Activated B cell treated with CpG ODN at 0.5 μM for 24 hours (primary cell): ENCODE data around the gene BTBD9. TPM values are rescaled to one million over a fixed set of nuclear protein-coding genes. Genes with fewer than 3 reads are reported as not detected.
"Not testable (repeated sequence)": the region's sequence is repeated elsewhere in the genome, so short reads cannot be mapped to it uniquely, and the experiment has no call there.

Source experiments
- ATAC-seq: fragments of 200-7000 bp; cut with Tn5 transposase; one replicate; pipeline ENCODE4 v1.10.0; 2021; ENCODE audit warnings: low read depth, mild to moderate bottlenecking, moderate library complexity
- CTCF ChIA-PET: fragments of 350-600 bp; sonication (Branson Sonifier 250); formaldehyde crosslinking; loops from one replicate; lab custom pipeline; 2021; ENCODE audit warnings: antibody characterized with exemption; lab: Charles Lee
- POLR2A ChIA-PET: fragments of 350-600 bp; sonication (Branson Sonifier 250); formaldehyde crosslinking; loops from one replicate; lab custom pipeline; 2021; ENCODE audit warnings: antibody characterized with exemption; lab: Charles Lee
- DNase-seq: peaks from one replicate; pipeline ENCODE4 v3.0.0; 2022
- H3K27ac Mint-ChIP-seq: one replicate; pipeline ENCODE4 v1.8.0; 2020; ENCODE audit warnings: mixed read lengths
- H3K27me3 Mint-ChIP-seq: one replicate; pipeline ENCODE4 v1.8.0; 2021; ENCODE audit warnings: mixed read lengths
- H3K36me3 Mint-ChIP-seq: one replicate; pipeline ENCODE4 v1.8.0; 2021; ENCODE audit warnings: low read depth, mixed read lengths
- H3K4me1 Mint-ChIP-seq: one replicate; pipeline ENCODE4 v1.8.0; 2021; ENCODE audit warnings: mixed read lengths
- H3K4me3 Mint-ChIP-seq: one replicate; pipeline ENCODE4 v1.8.0; 2020; ENCODE audit warnings: mild to moderate bottlenecking, mixed read lengths
- H3K9me3 Mint-ChIP-seq: one replicate; pipeline ENCODE4 v1.8.0; 2020; ENCODE audit warnings: mixed read lengths
- intact Hi-C: fragments of 100-400 bp; cut with micrococcal nuclease; formaldehyde crosslinking; loops from one replicate; pipeline ENCODE4 v1.15.1; 2024
- total RNA-seq: library from RNA; stranded (reverse); gene quantifications from 2 replicates; pipeline ENCODE4 v1.2.3, GENCODE V29; 2022
- TF ChIP-seq, protein P1 (sequence below): fragments of 200-600 bp; IDR thresholded peaks from one replicate; pipeline ENCODE4 v1.8.0; 2022; ENCODE audit warnings: antibody characterized with exemption, mild to moderate bottlenecking

BTBD9 gene
- total RNA-seq, 1 donor from 2014 or later = 25.7 TPM

DNA sequence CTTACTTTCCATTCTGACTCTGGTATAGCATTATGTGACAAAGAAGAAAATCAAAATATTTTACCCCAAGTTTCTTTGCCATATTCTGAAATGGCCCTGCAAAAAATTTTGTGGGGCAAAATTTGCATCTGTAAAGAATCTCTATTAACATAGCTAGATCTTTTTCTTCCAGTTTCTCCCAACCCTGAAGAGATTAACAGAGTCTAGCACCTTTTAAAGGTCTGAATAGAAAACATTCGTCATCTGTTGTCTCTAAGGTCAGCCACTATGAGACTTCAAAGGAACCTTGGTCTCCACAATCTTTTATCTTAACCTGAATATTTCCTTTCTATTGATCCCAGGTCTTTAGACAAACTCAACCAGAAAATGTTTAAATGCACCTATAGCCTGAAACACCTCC lies 205.7 kb downstream of the BTBD9 start:
- ChIA-PET CTCF (no interaction called here), POLR2A (no interaction called here)
- intact Hi-C loops = loop anchor here (5.0 kb wide), 1 partner anchor 118 kb away; no protein-coding TSS in a partner anchor
- no peak overlapping the region for H3K4me3 Mint-ChIP-seq
- TF ChIP-seq, protein P1, sequence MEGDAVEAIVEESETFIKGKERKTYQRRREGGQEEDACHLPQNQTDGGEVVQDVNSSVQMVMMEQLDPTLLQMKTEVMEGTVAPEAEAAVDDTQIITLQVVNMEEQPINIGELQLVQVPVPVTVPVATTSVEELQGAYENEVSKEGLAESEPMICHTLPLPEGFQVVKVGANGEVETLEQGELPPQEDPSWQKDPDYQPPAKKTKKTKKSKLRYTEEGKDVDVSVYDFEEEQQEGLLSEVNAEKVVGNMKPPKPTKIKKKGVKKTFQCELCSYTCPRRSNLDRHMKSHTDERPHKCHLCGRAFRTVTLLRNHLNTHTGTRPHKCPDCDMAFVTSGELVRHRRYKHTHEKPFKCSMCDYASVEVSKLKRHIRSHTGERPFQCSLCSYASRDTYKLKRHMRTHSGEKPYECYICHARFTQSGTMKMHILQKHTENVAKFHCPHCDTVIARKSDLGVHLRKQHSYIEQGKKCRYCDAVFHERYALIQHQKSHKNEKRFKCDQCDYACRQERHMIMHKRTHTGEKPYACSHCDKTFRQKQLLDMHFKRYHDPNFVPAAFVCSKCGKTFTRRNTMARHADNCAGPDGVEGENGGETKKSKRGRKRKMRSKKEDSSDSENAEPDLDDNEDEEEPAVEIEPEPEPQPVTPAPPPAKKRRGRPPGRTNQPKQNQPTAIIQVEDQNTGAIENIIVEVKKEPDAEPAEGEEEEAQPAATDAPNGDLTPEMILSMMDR = no peak
- DNase-seq = no peak
- H3K27ac Mint-ChIP-seq = no peak overlapping the region
- H3K36me3 Mint-ChIP-seq = peaks cover 15% of the 10 kb centered on the region
- H3K9me3 Mint-ChIP-seq = peaks cover 8% of the 10 kb centered on the region
- H3K27me3 Mint-ChIP-seq = no peaks in the 10 kb centered on the region
- H3K4me1 Mint-ChIP-seq = peaks cover 44% of the 10 kb centered on the region
- no peak for ATAC-seq

GRCh38 chr6:38432479-38432878 lies 207.2 kb downstream of the BTBD9 start:
- Mint-ChIP-seq H3K4me3 (no peak overlapping the region), H3K27me3 (no peaks in the 10 kb centered on the region), H3K27ac (no peak overlapping the region), H3K4me1 (peaks cover 52% of the 10 kb centered on the region), H3K36me3 (peaks cover 15% of the 10 kb centered on the region), H3K9me3 (peaks cover 8% of the 10 kb centered on the region)
- intact Hi-C loops = loop anchor here (5.0 kb wide), 1 partner anchor 120 kb away; no protein-coding TSS in a partner anchor
- ChIA-PET POLR2A (no interaction called here), CTCF (no interaction called here)
- TF ChIP-seq, protein P1 = no peak
- ATAC-seq (no peak), DNase-seq (no peak)

- intact Hi-C loops = loop anchor here (5.0 kb wide), 1 partner anchor 120 kb away; no protein-coding TSS in a partner anchor
- peaks cover 15% of the 10 kb centered on the region for H3K36me3 Mint-ChIP-seq
- peaks cover 8% of the 10 kb centered on the region for H3K9me3 Mint-ChIP-seq
- ChIA-PET POLR2A (no interaction called here), CTCF (no interaction called here)
- TF ChIP-seq, protein P1 = no peak
- peaks cover 53% of the 10 kb centered on the region for H3K4me1 Mint-ChIP-seq
- ATAC-seq = no peak
- no peaks in the 10 kb centered on the region for H3K27me3 Mint-ChIP-seq
- no peak overlapping the region for H3K27ac Mint-ChIP-seq
- DNase-seq = no peak
- H3K4me3 Mint-ChIP-seq = no peak overlapping the region
These were observed 207.7 kb downstream of the BTBD9 start for GRCh38 chr6:38432079-38432478.

DNA sequence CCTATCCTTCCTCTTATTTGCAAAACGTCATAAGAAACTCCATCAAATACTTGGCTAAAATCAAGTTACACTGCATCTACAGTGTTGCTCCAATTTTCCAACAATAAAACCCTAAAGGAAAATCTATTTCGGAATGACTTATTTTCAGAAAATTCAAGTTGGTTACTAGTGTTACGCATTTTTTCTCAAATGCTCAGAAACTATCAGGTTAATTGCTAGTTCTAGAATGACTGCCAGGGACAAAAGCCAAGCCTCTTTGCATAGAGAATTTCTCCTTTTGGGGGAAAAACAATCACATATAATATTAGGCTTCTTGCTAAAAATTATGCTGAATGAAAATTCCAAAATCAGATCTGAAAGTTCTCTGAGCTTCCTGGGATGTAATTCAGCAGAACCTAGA lies 210.2 kb downstream of the BTBD9 start:
- TF ChIP-seq, protein P1 = no peak
- peaks cover 51% of the 10 kb centered on the region for H3K4me1 Mint-ChIP-seq
- no peaks in the 10 kb centered on the region for H3K27me3 Mint-ChIP-seq
- peak overlapping the region; percentile 32 for H3K27ac Mint-ChIP-seq
- no peak overlapping the region for H3K4me3 Mint-ChIP-seq
- POLR2A ChIA-PET = interaction anchor here (0.6 kb wide), 1 partner anchor 732 kb away, joined by 9 read pairs; the partner anchor contains the start of gene MDGA1
- intact Hi-C loops = no loop called here
- ATAC-seq (no peak), DNase-seq (no peak)
- H3K36me3 Mint-ChIP-seq = peaks cover 13% of the 10 kb centered on the region
- peaks cover 8% of the 10 kb centered on the region for H3K9me3 Mint-ChIP-seq
- CTCF ChIA-PET = no interaction called here

DNA sequence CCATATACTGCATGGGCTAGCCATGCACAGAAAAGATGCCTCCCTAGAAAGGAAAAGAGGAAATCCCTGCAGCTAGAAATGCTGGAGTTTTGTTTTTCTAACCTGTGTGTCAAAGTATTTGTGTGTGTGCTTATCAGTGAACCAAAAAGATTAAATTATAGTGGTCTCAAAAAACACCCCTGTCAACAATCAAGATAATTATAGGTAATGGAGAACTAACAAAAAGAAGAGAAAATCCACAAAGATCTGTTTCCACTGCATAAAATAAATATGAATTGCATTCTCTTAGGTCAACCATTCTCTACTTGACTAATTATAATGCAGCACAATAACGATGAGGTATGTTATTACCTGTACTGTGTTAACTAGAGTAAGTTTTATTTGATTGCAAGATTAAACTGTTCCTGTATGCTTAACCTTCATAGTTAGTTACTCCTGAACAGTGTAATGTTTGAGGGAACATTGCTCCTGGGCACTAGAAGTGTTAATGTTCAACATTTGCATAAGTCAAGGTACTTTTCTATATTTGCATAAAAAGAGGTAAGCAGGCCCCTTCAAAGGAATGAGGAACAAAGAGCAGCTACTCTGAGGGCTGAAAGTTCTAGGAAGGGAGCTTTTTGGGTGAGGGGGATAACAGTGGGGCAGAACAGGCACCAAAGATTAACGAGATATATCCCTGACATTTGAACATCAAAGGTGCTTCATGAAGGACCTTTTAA lies 212.1 kb downstream of the BTBD9 start:
- POLR2A ChIA-PET = no interaction called here
- CTCF ChIA-PET = no interaction called here
- peak; percentile 87 for ATAC-seq

GRCh38 chr6:38425788-38426488 lies 213.8 kb downstream of the BTBD9 start:
- H3K36me3 Mint-ChIP-seq, H3K27me3 Mint-ChIP-seq, DNase-seq, CTCF ChIA-PET, H3K27ac Mint-ChIP-seq, ATAC-seq, H3K4me3 Mint-ChIP-seq, intact Hi-C loops, H3K9me3 Mint-ChIP-seq: not testable (repeated sequence)
- peaks cover 34% of the 10 kb centered on the region for H3K4me1 Mint-ChIP-seq
- POLR2A ChIA-PET = interaction anchor here (0.7 kb wide), 1 partner anchor 18 kb away, joined by 3 read pairs; no protein-coding TSS in a partner anchor

More for the DNA sequence above, 212.1 kb downstream of the BTBD9 start:
- TF ChIP-seq, protein P1 = no peak
- no peak for DNase-seq
- Mint-ChIP-seq H3K4me3 (peak overlapping the region; percentile 68), H3K27me3 (no peaks in the 10 kb centered on the region), H3K36me3 (peaks cover 10% of the 10 kb centered on the region), H3K27ac (peak overlapping the region; percentile 87), H3K9me3 (peaks cover 7% of the 10 kb centered on the region), H3K4me1 (peaks cover 46% of the 10 kb centered on the region)
- intact Hi-C loops = no loop called here
